HEK293 (cell line): ENCODE data around the gene TKTL1.

Experiments used
- CTCF ChIA-PET: fragments of 350-600 bp; formaldehyde crosslinking; extraction: SDS; loops from one replicate; lab custom pipeline; 2021; ENCODE audit warnings: antibody characterized with exemption; lab: Yijun Ruan, JAX
- POLR2A ChIA-PET: fragments of 300-600 bp; formaldehyde crosslinking; extraction: SDS; loops from one replicate; lab custom pipeline; 2020; ENCODE audit warnings: antibody characterized with exemption, inconsistent platforms; lab: Yijun Ruan, JAX
- H3K27ac ChIP-seq: fragments of 200-500 bp; sonication (Bioruptor generic); 2 replicates; pipeline ENCODE4 v1.5.1; 2014; ENCODE audit warnings: low read depth, low read length, control low read depth, inconsistent platforms; ENCODE audit errors: extremely low read depth
- H3K36me3 ChIP-seq, 2 experiments: fragments of 200-500 bp in 1 of 2; sonication (Bioruptor generic) in 1 of 2; 1 replicate in 1 of 2; 2 replicates in 1 of 2; pipeline ENCODE4 v1.5.1; 2014 to 2017; ENCODE audit warnings: inconsistent platforms in 2 of 2, low read length in 2 of 2; ENCODE audit not compliant: control insufficient read depth in 2 of 2, insufficient read depth in 1 of 2
- H3K4me1 ChIP-seq: fragments of 200-500 bp; sonication (Bioruptor generic); 2 replicates; pipeline ENCODE4 v1.5.1; 2014; ENCODE audit warnings: mild to moderate bottlenecking, low read length, inconsistent platforms; ENCODE audit not compliant: control insufficient read depth, insufficient read depth
- H3K4me3 ChIP-seq: 2 replicates; pipeline ENCODE4 v1.5.1; 2011; ENCODE audit warnings: low read depth, mild to moderate bottlenecking, control low read depth, low read length, moderate library complexity
- H3K9me3 ChIP-seq: fragments of 200-500 bp; sonication (Bioruptor generic); 2 replicates; pipeline ENCODE4 v1.5.1; 2014; ENCODE audit warnings: low read depth, low read length, inconsistent platforms; ENCODE audit not compliant: control insufficient read depth, insufficient read depth
- GFI1B ChIP-seq: fragments of 450-650 bp; formaldehyde crosslinking; IDR thresholded peaks from 2 replicates; pipeline ENCODE4 v1.5.1; 2016; ENCODE audit warnings: missing biosample characterization, missing genetic modification characterization
- GLIS1 ChIP-seq: fragments of 450-650 bp; formaldehyde crosslinking; IDR thresholded peaks from 2 replicates; pipeline ENCODE4 v1.5.1; 2016; ENCODE audit warnings: missing biosample characterization, missing genetic modification characterization
- GLIS2 ChIP-seq: fragments of 450-650 bp; formaldehyde crosslinking; IDR thresholded peaks from 2 replicates; pipeline ENCODE4 v1.5.1; 2016; ENCODE audit warnings: missing biosample characterization, missing genetic modification characterization
- IKZF3 ChIP-seq: fragments of 450-650 bp; IDR thresholded peaks from 2 replicates; pipeline ENCODE4 v1.5.0; 2018; ENCODE audit warnings: missing biosample characterization, mild to moderate bottlenecking, missing genetic modification characterization, moderate library complexity
- KLF1 ChIP-seq: fragments of 450-650 bp; formaldehyde crosslinking; IDR thresholded peaks from 2 replicates; pipeline ENCODE4 v1.5.1; 2016; ENCODE audit warnings: missing biosample characterization, missing genetic modification characterization
- MZF1 ChIP-seq: fragments of 450-650 bp; formaldehyde crosslinking; IDR thresholded peaks from 2 replicates; pipeline ENCODE4 v1.5.1; 2017; ENCODE audit warnings: missing biosample characterization, missing genetic modification characterization, borderline replicate concordance
- OSR2 ChIP-seq: fragments of 450-650 bp; formaldehyde crosslinking; IDR thresholded peaks from 2 replicates; pipeline ENCODE4 v1.5.1; 2016; ENCODE audit warnings: missing biosample characterization, missing genetic modification characterization
- SCRT1 ChIP-seq: fragments of 450-650 bp; formaldehyde crosslinking; IDR thresholded peaks from 2 replicates; pipeline ENCODE4 v1.5.1; 2016; ENCODE audit warnings: missing biosample characterization, missing genetic modification characterization, borderline replicate concordance
- SCRT2 ChIP-seq: fragments of 450-650 bp; formaldehyde crosslinking; IDR thresholded peaks from 2 replicates; pipeline ENCODE4 v1.5.1; 2016; ENCODE audit warnings: missing biosample characterization, missing genetic modification characterization
- SP2 ChIP-seq: fragments of 450-650 bp; formaldehyde crosslinking; IDR thresholded peaks from 2 replicates; pipeline ENCODE4 v1.5.1; 2016; ENCODE audit warnings: missing biosample characterization, missing genetic modification characterization
- TRIM28 ChIP-seq: IDR thresholded peaks from 2 replicates; pipeline ENCODE4 v1.6.1; 2011; ENCODE audit warnings: low read length, control low read depth, borderline replicate concordance
- YY2 ChIP-seq: fragments of 450-650 bp; formaldehyde crosslinking; IDR thresholded peaks from 2 replicates; pipeline ENCODE4 v1.5.1; 2016; ENCODE audit warnings: missing biosample characterization, missing genetic modification characterization
- ZBTB1 ChIP-seq: fragments of 450-650 bp; formaldehyde crosslinking; IDR thresholded peaks from 2 replicates; pipeline ENCODE4 v1.5.1; 2016; ENCODE audit warnings: missing biosample characterization, missing genetic modification characterization
- ZBTB20 ChIP-seq: fragments of 450-650 bp; formaldehyde crosslinking; IDR thresholded peaks from 2 replicates; pipeline ENCODE4 v1.5.1; 2016; ENCODE audit warnings: missing biosample characterization, missing genetic modification characterization
- ZBTB48 ChIP-seq: fragments of 450-650 bp; formaldehyde crosslinking; IDR thresholded peaks from 2 replicates; pipeline ENCODE4 v1.5.1; 2016; ENCODE audit warnings: missing biosample characterization, missing genetic modification characterization
- ZBTB8A ChIP-seq: fragments of 450-650 bp; formaldehyde crosslinking; IDR thresholded peaks from 2 replicates; pipeline ENCODE4 v1.5.1; 2016; ENCODE audit warnings: missing biosample characterization, missing genetic modification characterization
- ZEB2 ChIP-seq: fragments of 450-650 bp; formaldehyde crosslinking; IDR thresholded peaks from 2 replicates; pipeline ENCODE4 v1.5.1; 2016; ENCODE audit warnings: missing biosample characterization, missing genetic modification characterization
- ZIC2 ChIP-seq: fragments of 450-650 bp; formaldehyde crosslinking; IDR thresholded peaks from 2 replicates; pipeline ENCODE4 v1.5.1; 2016; ENCODE audit warnings: missing biosample characterization, missing genetic modification characterization
- ZNF114 ChIP-seq: fragments of 450-650 bp; formaldehyde crosslinking; IDR thresholded peaks from 2 replicates; pipeline ENCODE4 v1.5.0; 2017; ENCODE audit warnings: missing biosample characterization, missing genetic modification characterization
- ZNF146 ChIP-seq: fragments of 450-650 bp; formaldehyde crosslinking; IDR thresholded peaks from 2 replicates; pipeline ENCODE4 v1.5.1; 2016; ENCODE audit warnings: missing biosample characterization, missing genetic modification characterization
- ZNF2 ChIP-seq: fragments of 450-650 bp; formaldehyde crosslinking; IDR thresholded peaks from 2 replicates; pipeline ENCODE4 v1.5.1; 2016; ENCODE audit warnings: missing biosample characterization, missing genetic modification characterization
- ZNF335 ChIP-seq: fragments of 450-650 bp; formaldehyde crosslinking; conservative IDR thresholded peaks from 2 replicates; pipeline ENCODE4 v1.5.1; 2016; ENCODE audit warnings: missing biosample characterization, missing genetic modification characterization
- ZNF366 ChIP-seq: fragments of 450-650 bp; formaldehyde crosslinking; conservative IDR thresholded peaks from 2 replicates; pipeline ENCODE4 v1.5.1; 2016; ENCODE audit warnings: missing biosample characterization, missing genetic modification characterization
- ZNF423 ChIP-seq: fragments of 450-650 bp; formaldehyde crosslinking; IDR thresholded peaks from 2 replicates; pipeline ENCODE4 v1.5.1; 2016; ENCODE audit warnings: missing biosample characterization, missing genetic modification characterization
- ZNF514 ChIP-seq: fragments of 450-650 bp; formaldehyde crosslinking; IDR thresholded peaks from 2 replicates; pipeline ENCODE4 v1.5.1; 2016; ENCODE audit warnings: missing biosample characterization, missing genetic modification characterization
- ZNF521 ChIP-seq: fragments of 450-650 bp; formaldehyde crosslinking; IDR thresholded peaks from 2 replicates; pipeline ENCODE4 v1.5.1; 2017; ENCODE audit warnings: missing biosample characterization, mild to moderate bottlenecking, missing genetic modification characterization
- ZNF571 ChIP-seq: fragments of 450-650 bp; formaldehyde crosslinking; IDR thresholded peaks from 2 replicates; pipeline ENCODE4 v1.5.0; 2017; ENCODE audit warnings: missing biosample characterization, missing genetic modification characterization
- ZNF600 ChIP-seq: fragments of 450-650 bp; formaldehyde crosslinking; IDR thresholded peaks from 2 replicates; pipeline ENCODE4 v1.5.1; 2016; ENCODE audit warnings: missing biosample characterization, missing genetic modification characterization
- ZNF629 ChIP-seq: fragments of 450-650 bp; formaldehyde crosslinking; IDR thresholded peaks from 2 replicates; pipeline ENCODE4 v1.5.1; 2017; ENCODE audit warnings: missing biosample characterization, missing genetic modification characterization
- ZSCAN16 ChIP-seq: fragments of 450-650 bp; formaldehyde crosslinking; IDR thresholded peaks from 2 replicates; pipeline ENCODE4 v1.5.1; 2016; ENCODE audit warnings: missing biosample characterization, missing genetic modification characterization
- ZSCAN23 ChIP-seq: fragments of 450-650 bp; formaldehyde crosslinking; IDR thresholded peaks from 2 replicates; pipeline ENCODE4 v1.5.1; 2016; ENCODE audit warnings: missing biosample characterization, missing genetic modification characterization
- TF ChIP-seq, protein P1 (sequence below): fragments of 450-650 bp; IDR thresholded peaks from 2 replicates; pipeline ENCODE4 v1.5.1; 2018; ENCODE audit warnings: missing biosample characterization, missing genetic modification characterization
- TF ChIP-seq, protein P2 (sequence below): fragments of 450-650 bp; formaldehyde crosslinking; IDR thresholded peaks from 2 replicates; pipeline ENCODE4 v1.5.1; 2016; ENCODE audit warnings: missing biosample characterization, missing genetic modification characterization
- TF ChIP-seq, protein P3 (sequence below): fragments of 450-650 bp; formaldehyde crosslinking; IDR thresholded peaks from 2 replicates; pipeline ENCODE4 v1.5.1; 2016; ENCODE audit warnings: missing biosample characterization, missing genetic modification characterization
- TF ChIP-seq, protein P4 (sequence below): fragments of 450-650 bp; formaldehyde crosslinking; IDR thresholded peaks from 2 replicates; pipeline ENCODE4 v1.5.1; 2016; ENCODE audit warnings: missing biosample characterization, missing genetic modification characterization

The TKTL1 gene

DNA sequence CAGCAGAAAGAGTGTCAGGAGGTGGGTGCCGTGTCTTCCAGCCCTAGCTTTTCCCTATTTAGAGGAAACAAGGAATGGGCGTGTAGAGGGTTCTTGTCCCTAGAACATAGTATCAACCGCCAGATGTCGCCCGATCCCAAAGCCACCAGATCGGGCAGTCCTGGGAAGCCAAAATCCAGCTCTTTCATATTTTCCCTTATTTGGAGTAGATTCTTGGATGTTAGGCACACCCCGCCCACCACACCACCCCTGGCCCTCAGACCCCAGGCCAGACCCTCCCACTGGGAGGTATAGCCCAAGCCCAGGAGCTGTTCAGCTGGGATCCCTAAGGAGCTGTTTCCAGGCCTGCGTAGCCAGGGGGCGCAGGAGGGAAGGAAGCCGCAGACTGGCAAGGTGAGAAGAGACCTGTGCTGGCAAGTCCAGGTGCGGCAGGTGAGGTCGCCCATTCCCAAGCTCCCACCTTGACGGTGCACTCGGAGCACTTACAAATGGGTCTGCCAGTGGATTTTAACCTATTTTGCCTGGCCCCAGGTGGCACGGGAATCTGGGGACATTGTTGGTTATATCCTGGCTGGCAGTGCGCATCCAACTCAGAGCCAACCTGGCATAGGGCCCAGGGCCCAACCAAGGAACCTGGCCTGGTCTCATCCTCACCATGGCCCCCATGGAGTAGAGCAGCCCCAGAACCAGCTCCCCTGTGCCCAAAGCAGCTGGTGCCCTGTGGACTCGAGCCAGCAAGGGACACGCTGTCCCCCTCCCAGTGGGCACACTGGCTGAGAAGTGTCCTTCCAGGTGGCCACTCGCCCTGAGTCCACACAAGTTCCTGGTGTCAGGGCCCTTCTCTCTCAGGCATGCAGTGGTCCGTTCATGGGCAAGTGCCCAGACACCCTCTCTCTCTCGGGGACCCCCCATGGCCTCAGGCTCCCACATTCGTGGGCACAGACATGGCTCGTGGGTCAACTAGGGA is 78.0 kb downstream of the TKTL1 start:
- Histone ChIP-seq H3K27ac (peak overlapping the region; percentile 55), H3K36me3 (peaks cover 0 to 11% of the 10 kb centered on the region in 2 experiments; a peak in 1 of 3 replicates), H3K4me3 (peak overlapping the region; percentile 42), H3K9me3 (no peaks in the 10 kb centered on the region), H3K4me1 (peaks cover 18% of the 10 kb centered on the region)
- ChIA-PET CTCF (interaction anchor here (0.6 to 3.8 kb wide), 23 partner anchors 9 to 360 kb away, joined by 3 to 29 read pairs (median 3); partner anchors contain the start of gene UBL4A), POLR2A (interaction anchor here (0.8 to 2.4 kb wide), 11 partner anchors 8 to 168 kb away, joined by 3 to 19 read pairs (median 4); partner anchors contain the start of genes DNASE1L1, LAGE3, RPL10 and SLC10A3)
- TF ChIP-seq GFI1B (tag by site-specific recombination), result no peak
- TF ChIP-seq ZIC2 (tag by site-specific recombination), result no peak; the same call in 1 of the 2 replicates
- no peak for TF ChIP-seq ZBTB8A
- no peak for TF ChIP-seq ZBTB1 (tag by site-specific recombination)
- TF ChIP-seq SP2 (tag by site-specific recombination), result peak; percentile 58
- peak; percentile 39 for TF ChIP-seq ZNF335 (tag by site-specific recombination)
- TF ChIP-seq ZSCAN16 (tag by site-specific recombination), result no peak
- TF ChIP-seq, protein P1, sequence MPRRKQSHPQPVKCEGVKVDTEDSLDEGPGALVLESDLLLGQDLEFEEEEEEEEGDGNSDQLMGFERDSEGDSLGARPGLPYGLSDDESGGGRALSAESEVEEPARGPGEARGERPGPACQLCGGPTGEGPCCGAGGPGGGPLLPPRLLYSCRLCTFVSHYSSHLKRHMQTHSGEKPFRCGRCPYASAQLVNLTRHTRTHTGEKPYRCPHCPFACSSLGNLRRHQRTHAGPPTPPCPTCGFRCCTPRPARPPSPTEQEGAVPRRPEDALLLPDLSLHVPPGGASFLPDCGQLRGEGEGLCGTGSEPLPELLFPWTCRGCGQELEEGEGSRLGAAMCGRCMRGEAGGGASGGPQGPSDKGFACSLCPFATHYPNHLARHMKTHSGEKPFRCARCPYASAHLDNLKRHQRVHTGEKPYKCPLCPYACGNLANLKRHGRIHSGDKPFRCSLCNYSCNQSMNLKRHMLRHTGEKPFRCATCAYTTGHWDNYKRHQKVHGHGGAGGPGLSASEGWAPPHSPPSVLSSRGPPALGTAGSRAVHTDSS (tag by site-specific recombination), result no peak
- TF ChIP-seq SCRT1 (tag by site-specific recombination), result no peak
- TF ChIP-seq ZNF423 (tag by site-specific recombination), result peak; percentile 63; the same call in 1 of the 2 replicates
- TF ChIP-seq ZNF629 (tag by site-specific recombination), result no peak
- TF ChIP-seq, protein P2, sequence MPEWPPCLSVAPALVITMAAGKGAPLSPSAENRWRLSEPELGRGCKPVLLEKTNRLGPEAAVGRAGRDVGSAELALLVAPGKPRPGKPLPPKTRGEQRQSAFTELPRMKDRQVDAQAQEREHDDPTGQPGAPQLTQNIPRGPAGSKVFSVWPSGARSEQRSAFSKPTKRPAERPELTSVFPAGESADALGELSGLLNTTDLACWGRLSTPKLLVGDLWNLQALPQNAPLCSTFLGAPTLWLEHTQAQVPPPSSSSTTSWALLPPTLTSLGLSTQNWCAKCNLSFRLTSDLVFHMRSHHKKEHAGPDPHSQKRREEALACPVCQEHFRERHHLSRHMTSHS (tag by site-specific recombination), result no peak
- TF ChIP-seq MZF1, result no peak
- no peak for TF ChIP-seq ZNF514 (tag by site-specific recombination)
- peak; percentile 65; the same call in 1 of the 2 replicates for TF ChIP-seq ZBTB20 (tag by site-specific recombination)
- no peak for TF ChIP-seq ZNF146 (tag by site-specific recombination)
- no peak for TF ChIP-seq ZNF571 (tag by site-specific recombination)
- peak; percentile 53 for TF ChIP-seq GLIS2
- TF ChIP-seq ZEB2 (tag by site-specific recombination), result peak; percentile 91
- TF ChIP-seq GLIS1 (tag by site-specific recombination), result peak; percentile 47
- TF ChIP-seq YY2, result no peak; the same call in 1 of the 2 replicates
- peak; percentile 49; the same call in 1 of the 2 replicates for TF ChIP-seq ZBTB48 (tag by site-specific recombination)
- TF ChIP-seq ZNF600 (tag by site-specific recombination), result peak; percentile 31; the same call in 1 of the 2 replicates
- TF ChIP-seq SCRT2, result no peak
- TF ChIP-seq ZNF366, result 0 out of 2 replicates have a peak, but pooled peaks have one; percentile 41
- TF ChIP-seq, protein P3, sequence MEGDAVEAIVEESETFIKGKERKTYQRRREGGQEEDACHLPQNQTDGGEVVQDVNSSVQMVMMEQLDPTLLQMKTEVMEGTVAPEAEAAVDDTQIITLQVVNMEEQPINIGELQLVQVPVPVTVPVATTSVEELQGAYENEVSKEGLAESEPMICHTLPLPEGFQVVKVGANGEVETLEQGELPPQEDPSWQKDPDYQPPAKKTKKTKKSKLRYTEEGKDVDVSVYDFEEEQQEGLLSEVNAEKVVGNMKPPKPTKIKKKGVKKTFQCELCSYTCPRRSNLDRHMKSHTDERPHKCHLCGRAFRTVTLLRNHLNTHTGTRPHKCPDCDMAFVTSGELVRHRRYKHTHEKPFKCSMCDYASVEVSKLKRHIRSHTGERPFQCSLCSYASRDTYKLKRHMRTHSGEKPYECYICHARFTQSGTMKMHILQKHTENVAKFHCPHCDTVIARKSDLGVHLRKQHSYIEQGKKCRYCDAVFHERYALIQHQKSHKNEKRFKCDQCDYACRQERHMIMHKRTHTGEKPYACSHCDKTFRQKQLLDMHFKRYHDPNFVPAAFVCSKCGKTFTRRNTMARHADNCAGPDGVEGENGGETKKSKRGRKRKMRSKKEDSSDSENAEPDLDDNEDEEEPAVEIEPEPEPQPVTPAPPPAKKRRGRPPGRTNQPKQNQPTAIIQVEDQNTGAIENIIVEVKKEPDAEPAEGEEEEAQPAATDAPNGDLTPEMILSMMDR, result peak; percentile 45; the same call in 1 of the 2 replicates
- no peak for TF ChIP-seq ZSCAN23
- no peak for TF ChIP-seq ZNF521
- peak; percentile 33 for TF ChIP-seq OSR2 (tag by site-specific recombination)
- no peak for TF ChIP-seq TRIM28
- 0 out of 2 replicates have a peak, but pooled peaks have one; percentile 17 for TF ChIP-seq ZNF2 (tag by site-specific recombination)
- TF ChIP-seq KLF1 (tag by site-specific recombination), result no peak
- TF ChIP-seq, protein P4, sequence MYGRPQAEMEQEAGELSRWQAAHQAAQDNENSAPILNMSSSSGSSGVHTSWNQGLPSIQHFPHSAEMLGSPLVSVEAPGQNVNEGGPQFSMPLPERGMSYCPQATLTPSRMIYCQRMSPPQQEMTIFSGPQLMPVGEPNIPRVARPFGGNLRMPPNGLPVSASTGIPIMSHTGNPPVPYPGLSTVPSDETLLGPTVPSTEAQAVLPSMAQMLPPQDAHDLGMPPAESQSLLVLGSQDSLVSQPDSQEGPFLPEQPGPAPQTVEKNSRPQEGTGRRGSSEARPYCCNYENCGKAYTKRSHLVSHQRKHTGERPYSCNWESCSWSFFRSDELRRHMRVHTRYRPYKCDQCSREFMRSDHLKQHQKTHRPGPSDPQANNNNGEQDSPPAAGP (tag by site-specific recombination), result no peak
- peak; percentile 80 for TF ChIP-seq IKZF3
- TF ChIP-seq ZNF114 (tag by site-specific recombination), result no peak
